NCI-H2171 treated with DMSO at 0.1 percent for 48 hours (cell line): ENCODE data around the gene IL7R.

Experiments used
- DNase-seq: peaks from one replicate; lab custom pipeline; 2025; lab: John Stamatoyannopoulos, UW

IL7R gene

GRCh38 chr5:35856765-35857351 is at the start of gene IL7R:
TSS of gene IL7R (plus strand) at chr5:35856891. CDS start at chr5:35856978, 87 bp downstream.
- DNase-seq, result no peak

GRCh38 chr5:35810601-35811000 is 46.1 kb upstream of the IL7R start:
- peak; percentile 10 for DNase-seq

GRCh38 chr5:35811108-35811741 is 45.5 kb upstream of the IL7R start:
- no peak for DNase-seq

- DNase-seq, result no peak
Measured at GRCh38 chr5:35813521-35813920, 43.2 kb upstream of the IL7R start.

- peak; percentile 43 for DNase-seq
Measured at GRCh38 chr5:35815089-35815936, 41.4 kb upstream of the IL7R start.

GRCh38 chr5:35816881-35817521 is 39.7 kb upstream of the IL7R start:
- DNase-seq, result no peak

GRCh38 chr5:35819026-35819425 is 37.7 kb upstream of the IL7R start:
- DNase-seq, result no peak

- DNase-seq, result no peak
Measured at GRCh38 chr5:35819668-35820067, 37.0 kb upstream of the IL7R start.

GRCh38 chr5:35820735-35821134 is 36.0 kb upstream of the IL7R start:
- no peak for DNase-seq

- DNase-seq, result no peak
Measured at GRCh38 chr5:35821513-35821912, 35.2 kb upstream of the IL7R start.

GRCh38 chr5:35822511-35822910 is 34.2 kb upstream of the IL7R start:
- no peak for DNase-seq

GRCh38 chr5:35823347-35824098 is 33.2 kb upstream of the IL7R start:
- no peak for DNase-seq

- DNase-seq, result no peak
Measured at GRCh38 chr5:35826056-35826455, 30.6 kb upstream of the IL7R start.

- no peak for DNase-seq
Measured at GRCh38 chr5:35826554-35826953, 30.1 kb upstream of the IL7R start.

- no peak for DNase-seq
Measured at GRCh38 chr5:35828082-35828598, 28.6 kb upstream of the IL7R start.

GRCh38 chr5:35830587-35830986 is 26.1 kb upstream of the IL7R start:
- DNase-seq, result no peak

- no peak for DNase-seq
Measured at GRCh38 chr5:35832762-35833161, 23.9 kb upstream of the IL7R start.

- DNase-seq, result no peak
Measured at GRCh38 chr5:35833224-35833623, 23.5 kb upstream of the IL7R start.

- DNase-seq, result no peak
Measured at GRCh38 chr5:35835796-35836742, 20.6 kb upstream of the IL7R start.

- no peak for DNase-seq
Measured at GRCh38 chr5:35838370-35839042, 18.2 kb upstream of the IL7R start.
